ENCODE measurements around the gene SNX30. TPM values are rescaled to one million over a fixed set of nuclear protein-coding genes. Genes with fewer than 3 reads are reported as not detected.

The SNX30 gene
- total and polyA plus RNA-seq, 4 experiments from 2014 or later: 0.73 to 10.9 (median 7.4) TPM

- Mint-ChIP-seq H3K4me3 (no peak overlapping the region), H3K4me1 (peaks cover 0 to 4% (median 0%) of the 10 kb centered on the region in 4 donors), H3K27ac (no peak overlapping the region), H3K36me3 (no peaks in the 10 kb centered on the region), H3K27me3 (peaks cover 24 to 37% of the 10 kb centered on the region in 2 donors), H3K9me3 (peaks cover 0 to 3% (median 0%) of the 10 kb centered on the region in 8 donors)
- Histone ChIP-seq H3K4me3 (ENCODE audit: low read length in 2 of 2) (no peak overlapping the region), H3K4me1 (ENCODE audit: insufficient read depth, low read length) (no peaks in the 10 kb centered on the region), H3K36me3 (ENCODE audit: insufficient read depth, low read length) (no peaks in the 10 kb centered on the region), H3K27me3 (ENCODE audit: insufficient read depth, low read length) (no peaks in the 10 kb centered on the region), H3K27ac (ENCODE audit: low read depth, low read length) (no peak overlapping the region), H3K9me3 (ENCODE audit: control insufficient read depth in 1 of 2, low read length in 2 of 2) (no peaks in the 10 kb centered on the region)
- CTCF ChIA-PET (ENCODE audit: partially characterized antibody): no interaction called here
- intact Hi-C loops (cut with micrococcal nuclease): no loop called here
- DNase-seq: no peak
- POLR2A ChIA-PET (ENCODE audit: partially characterized antibody): no interaction called here
Measured at GRCh38 chr9:112896131-112896530, 145.6 kb downstream of the SNX30 start.

- Histone ChIP-seq H3K36me3 (ENCODE audit: insufficient read depth, low read length) (no peaks in the 10 kb centered on the region), H3K27ac (ENCODE audit: low read depth, low read length) (no peak overlapping the region), H3K9me3 (ENCODE audit: control insufficient read depth in 1 of 2, low read length in 2 of 2) (no peaks in the 10 kb centered on the region), H3K27me3 (ENCODE audit: insufficient read depth, low read length) (no peaks in the 10 kb centered on the region), H3K4me1 (ENCODE audit: insufficient read depth, low read length) (no peaks in the 10 kb centered on the region), H3K4me3 (ENCODE audit: low read length in 2 of 2) (no peak overlapping the region)
- ChIA-PET CTCF (ENCODE audit: partially characterized antibody) (no interaction called here), POLR2A (ENCODE audit: partially characterized antibody) (no interaction called here)
- peaks cover 0 to 2% (median 0%) of the 10 kb centered on the region in 8 donors for H3K9me3 Mint-ChIP-seq
- no peak overlapping the region for H3K27ac Mint-ChIP-seq
- peaks cover 0 to 4% (median 0%) of the 10 kb centered on the region in 4 donors for H3K4me1 Mint-ChIP-seq
- H3K36me3 Mint-ChIP-seq: no peaks in the 10 kb centered on the region
- intact Hi-C loops (cut with micrococcal nuclease): no loop called here
- peaks cover 22 to 24% of the 10 kb centered on the region in 2 donors for H3K27me3 Mint-ChIP-seq
- no peak for DNase-seq
- H3K4me3 Mint-ChIP-seq: no peak overlapping the region
Measured at GRCh38 chr9:112898872-112899311, 148.3 kb downstream of the SNX30 start.

GRCh38 chr9:112900488-112900887 is 149.9 kb downstream of the SNX30 start:
- intact Hi-C loops (cut with micrococcal nuclease): no loop called here

GRCh38 chr9:112900901-112901300 is 150.3 kb downstream of the SNX30 start:
- peaks cover 0 to 4% (median 0%) of the 10 kb centered on the region in 4 donors for H3K4me1 Mint-ChIP-seq
- no peak overlapping the region for H3K27ac ChIP-seq (ENCODE audit: low read depth, low read length)
- ChIA-PET CTCF (ENCODE audit: partially characterized antibody) (no interaction called here), POLR2A (ENCODE audit: partially characterized antibody) (no interaction called here)
- intact Hi-C loops (cut with micrococcal nuclease): no loop called here
- H3K27me3 ChIP-seq (ENCODE audit: insufficient read depth, low read length): no peaks in the 10 kb centered on the region
- peaks cover 19 to 20% of the 10 kb centered on the region in 2 donors for H3K27me3 Mint-ChIP-seq
- H3K36me3 ChIP-seq (ENCODE audit: insufficient read depth, low read length): no peaks in the 10 kb centered on the region
- DNase-seq: no peak
- H3K27ac Mint-ChIP-seq: no peak overlapping the region
- H3K4me1 ChIP-seq (ENCODE audit: insufficient read depth, low read length): no peaks in the 10 kb centered on the region
- H3K36me3 Mint-ChIP-seq: no peaks in the 10 kb centered on the region
- H3K4me3 Mint-ChIP-seq: no peak overlapping the region
- H3K9me3 Mint-ChIP-seq: peaks cover 0 to 2% (median 0%) of the 10 kb centered on the region in 8 donors
- H3K4me3 ChIP-seq (ENCODE audit: low read length in 2 of 2): no peak overlapping the region
- no peaks in the 10 kb centered on the region for H3K9me3 ChIP-seq (ENCODE audit: control insufficient read depth in 1 of 2, low read length in 2 of 2)

More at GRCh38 chr9:112900488-112900887, 149.9 kb downstream of the SNX30 start:
- Histone ChIP-seq H3K27ac (ENCODE audit: low read depth, low read length) (no peak overlapping the region), H3K4me3 (ENCODE audit: low read length in 2 of 2) (no peak overlapping the region), H3K36me3 (ENCODE audit: insufficient read depth, low read length) (no peaks in the 10 kb centered on the region), H3K4me1 (ENCODE audit: insufficient read depth, low read length) (no peaks in the 10 kb centered on the region), H3K9me3 (ENCODE audit: control insufficient read depth in 1 of 2, low read length in 2 of 2) (no peaks in the 10 kb centered on the region), H3K27me3 (ENCODE audit: insufficient read depth, low read length) (no peaks in the 10 kb centered on the region)
- POLR2A ChIA-PET (ENCODE audit: partially characterized antibody): no interaction called here
- Mint-ChIP-seq H3K36me3 (no peaks in the 10 kb centered on the region), H3K9me3 (peaks cover 0 to 2% (median 0%) of the 10 kb centered on the region in 8 donors), H3K27me3 (peaks cover 19 to 22% of the 10 kb centered on the region in 2 donors), H3K27ac (no peak overlapping the region), H3K4me1 (peaks cover 0 to 4% (median 0%) of the 10 kb centered on the region in 4 donors), H3K4me3 (no peak overlapping the region)
- CTCF ChIA-PET (ENCODE audit: partially characterized antibody): no interaction called here
- no peak for DNase-seq

GRCh38 chr9:112905084-112905483 is 154.5 kb downstream of the SNX30 start:
- intact Hi-C loops (cut with micrococcal nuclease): no loop called here
- POLR2A ChIA-PET (ENCODE audit: partially characterized antibody): no interaction called here

GRCh38 chr9:112911736-112912135 is 161.2 kb downstream of the SNX30 start:
- intact Hi-C loops (cut with micrococcal nuclease): no loop called here
- Histone ChIP-seq H3K27ac (ENCODE audit: low read depth, low read length) (no peak overlapping the region), H3K9me3 (ENCODE audit: control insufficient read depth in 1 of 2, low read length in 2 of 2) (no peaks in the 10 kb centered on the region), H3K27me3 (ENCODE audit: insufficient read depth, low read length) (no peaks in the 10 kb centered on the region), H3K36me3 (ENCODE audit: insufficient read depth, low read length) (no peaks in the 10 kb centered on the region), H3K4me1 (ENCODE audit: insufficient read depth, low read length) (no peaks in the 10 kb centered on the region), H3K4me3 (ENCODE audit: low read length in 2 of 2) (no peak overlapping the region)
- ChIA-PET POLR2A (ENCODE audit: partially characterized antibody) (no interaction called here), CTCF (ENCODE audit: partially characterized antibody) (interaction anchor here (2.1 kb wide), 1 partner anchor 9 kb away, joined by 6 read pairs; no protein-coding TSS in a partner anchor)
- no peak overlapping the region for H3K4me3 Mint-ChIP-seq
- no peaks in the 10 kb centered on the region for H3K36me3 Mint-ChIP-seq
- no peak for DNase-seq
- peaks cover 6 to 7% of the 10 kb centered on the region in 2 donors for H3K27me3 Mint-ChIP-seq
- no peaks in the 10 kb centered on the region for H3K4me1 Mint-ChIP-seq
- no peak overlapping the region for H3K27ac Mint-ChIP-seq
- peaks cover 0 to 3% (median 0%) of the 10 kb centered on the region in 8 donors for H3K9me3 Mint-ChIP-seq

More at GRCh38 chr9:112905084-112905483, 154.5 kb downstream of the SNX30 start:
- H3K27me3 ChIP-seq (ENCODE audit: insufficient read depth, low read length): no peaks in the 10 kb centered on the region
- no peak overlapping the region for H3K4me3 Mint-ChIP-seq
- no peaks in the 10 kb centered on the region for H3K4me1 ChIP-seq (ENCODE audit: insufficient read depth, low read length)
- H3K36me3 ChIP-seq (ENCODE audit: insufficient read depth, low read length): no peaks in the 10 kb centered on the region
- H3K9me3 ChIP-seq (ENCODE audit: control insufficient read depth in 1 of 2, low read length in 2 of 2): no peaks in the 10 kb centered on the region
- no peak overlapping the region for H3K27ac Mint-ChIP-seq
- H3K4me3 ChIP-seq (ENCODE audit: low read length in 2 of 2): no peak overlapping the region
- CTCF ChIA-PET (ENCODE audit: partially characterized antibody): interaction anchor here (1.5 to 3.4 kb wide), 2 partner anchors 16 to 21 kb away, joined by 3 to 7 read pairs; no protein-coding TSS in a partner anchor
- H3K4me1 Mint-ChIP-seq: no peaks in the 10 kb centered on the region
- no peak overlapping the region for H3K27ac ChIP-seq (ENCODE audit: low read depth, low read length)
- H3K27me3 Mint-ChIP-seq: peaks cover 12 to 14% of the 10 kb centered on the region in 2 donors
- peaks cover 0 to 2% (median 0%) of the 10 kb centered on the region in 8 donors for H3K9me3 Mint-ChIP-seq
- DNase-seq: no peak
- no peaks in the 10 kb centered on the region for H3K36me3 Mint-ChIP-seq

GRCh38 chr9:112912636-112913035 is 162.1 kb downstream of the SNX30 start:
- H3K4me3 Mint-ChIP-seq: no peak overlapping the region
- Histone ChIP-seq H3K4me3 (ENCODE audit: low read length in 2 of 2) (no peak overlapping the region), H3K27ac (ENCODE audit: low read depth, low read length) (no peak overlapping the region), H3K4me1 (ENCODE audit: insufficient read depth, low read length) (no peaks in the 10 kb centered on the region), H3K36me3 (ENCODE audit: insufficient read depth, low read length) (no peaks in the 10 kb centered on the region), H3K9me3 (ENCODE audit: control insufficient read depth in 1 of 2, low read length in 2 of 2) (no peaks in the 10 kb centered on the region), H3K27me3 (ENCODE audit: insufficient read depth, low read length) (no peaks in the 10 kb centered on the region)
- CTCF ChIA-PET (ENCODE audit: partially characterized antibody): interaction anchor here (2.1 kb wide), 1 partner anchor 10 kb away, joined by 6 read pairs; no protein-coding TSS in a partner anchor
- POLR2A ChIA-PET (ENCODE audit: partially characterized antibody): no interaction called here
- peaks cover 0 to 3% (median 0%) of the 10 kb centered on the region in 8 donors for H3K9me3 Mint-ChIP-seq
- intact Hi-C loops (cut with micrococcal nuclease): no loop called here
- peaks cover 3 to 4% of the 10 kb centered on the region in 2 donors for H3K27me3 Mint-ChIP-seq
- DNase-seq: no peak
- no peaks in the 10 kb centered on the region for H3K4me1 Mint-ChIP-seq
- no peaks in the 10 kb centered on the region for H3K36me3 Mint-ChIP-seq
- H3K27ac Mint-ChIP-seq: no peak overlapping the region

Measured in CD4-positive, alpha-beta memory T cell (primary cell).